ENCODE data around the gene TBC1D8. TPM values are rescaled to one million over a fixed set of nuclear protein-coding genes. Genes with fewer than 3 reads are reported as not detected.

TBC1D8 gene
- total and polyA plus RNA-seq, 2 donors (not counting 1 experiment from before 2014, with no cell fraction given) = 1.7 to 15.7 TPM

DNA sequence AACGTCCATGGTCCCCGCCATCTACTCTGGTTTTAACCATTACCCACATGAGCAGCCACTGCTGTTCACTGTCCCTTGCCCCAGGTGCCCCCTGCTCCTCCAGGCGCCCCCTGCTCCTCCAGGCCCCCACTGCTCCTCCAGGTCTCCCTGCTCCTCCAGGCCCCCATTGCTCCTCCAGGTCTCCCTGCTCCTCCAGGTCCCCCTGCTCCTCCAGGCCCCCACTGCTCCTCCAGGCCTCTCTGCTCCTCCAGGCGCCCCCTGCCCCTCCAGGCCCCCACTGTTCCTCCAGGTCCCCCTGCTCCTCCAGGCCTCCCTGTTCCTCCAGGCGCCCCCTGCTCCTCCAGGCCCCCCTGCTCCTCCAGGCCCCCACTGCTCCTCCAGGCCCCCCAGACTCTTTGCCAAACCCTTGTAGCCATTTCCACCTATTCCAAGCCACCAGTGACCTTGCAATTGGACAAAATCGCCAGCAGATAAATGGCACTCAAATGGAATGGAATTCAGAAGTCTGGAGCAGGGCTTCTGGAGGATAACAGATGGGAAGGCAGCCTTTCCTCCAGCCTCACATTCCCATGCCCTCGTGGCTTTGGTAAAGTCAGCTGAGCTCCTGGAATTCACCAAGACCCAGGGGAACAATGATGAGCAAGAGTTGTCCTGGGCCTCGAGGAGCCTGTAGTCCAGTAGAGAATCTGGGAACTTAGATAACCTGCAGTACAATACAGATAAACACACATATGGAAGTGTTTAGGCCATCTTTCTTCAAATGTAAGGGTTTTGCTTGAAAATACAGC, 162.4 kb downstream of the TBC1D8 start:
- intact Hi-C loops (cut with micrococcal nuclease) = no loop called here
- peaks cover 10% of the 10 kb centered on the region for H3K27me3 Mint-ChIP-seq

More for the DNA sequence above, 162.4 kb downstream of the TBC1D8 start:
- WGBS (ENCODE audit: insufficient coverage) = 90% methylated on average over 5 of the region's 8 CpGs
- ATAC-seq (ENCODE audit: low read depth) (no peak), DNase-seq (no peak)
- CTCF ChIA-PET = interaction anchor here (1.5 to 5.9 kb wide), 3 partner anchors 12 to 726 kb away, joined by 3 to 88 read pairs (median 9); no protein-coding TSS in a partner anchor
- no peak for TF ChIP-seq CTCF (IDR thresholded peaks at IDR 0.05)
- TF ChIP-seq EZH2 (IDR thresholded peaks at IDR 0.05; ENCODE audit: borderline replicate concordance, insufficient read depth, low read depth, low read length, poor library complexity, severe bottlenecking) = no peak
- no peak overlapping the region for H3K9ac ChIP-seq (ENCODE audit: low read length)
- H2AFZ ChIP-seq (ENCODE audit: insufficient read depth, low read depth, low read length, poor library complexity, severe bottlenecking) = no peak overlapping the region
- Mint-ChIP-seq H3K27ac (no peak overlapping the region), H3K4me3 (no peak overlapping the region), H3K9me3 (ENCODE audit: insufficient read depth) (no peaks in the 10 kb centered on the region), H3K4me1 (peaks cover 5% of the 10 kb centered on the region)
- no peak overlapping the region for H3K27ac ChIP-seq (ENCODE audit: low read length in 2 of 2)
- H3K79me2 ChIP-seq (ENCODE audit: control insufficient read depth, insufficient read depth, low read length) = no peaks in the 10 kb centered on the region
- peaks cover 0 to 11% of the 10 kb centered on the region in 2 donors for H3K4me1 ChIP-seq (ENCODE audit: control insufficient read depth in 2 of 2, insufficient read depth in 2 of 2, low read length in 2 of 2)
- peaks cover 0 to 4% (median 2%) of the 10 kb centered on the region in 4 experiments for H3K27me3 ChIP-seq (replicated peaks in 1 of 4; ENCODE audit: control extremely low read depth in 1 of 4, control insufficient read depth in 3 of 4, insufficient read depth in 4 of 4, low read length in 3 of 4)
- POLR2A ChIA-PET = no interaction called here
- H3K4me2 ChIP-seq (replicated peaks; ENCODE audit: low read depth, low read length, poor library complexity, severe bottlenecking) = no peak overlapping the region
- no peak overlapping the region for H3K4me3 ChIP-seq (ENCODE audit: control extremely low read depth in 1 of 5, extremely low read depth in 1 of 5, insufficient read depth in 1 of 5, low read depth in 2 of 5, low read length in 4 of 5)
- H4K20me1 ChIP-seq (ENCODE audit: control insufficient read depth, insufficient read depth, low read length, poor library complexity, severe bottlenecking) = no peaks in the 10 kb centered on the region
- H3K36me3 ChIP-seq (replicated peaks in 1 of 2; ENCODE audit: control extremely low read depth in 1 of 2, control insufficient read depth in 1 of 2, extremely low read depth in 1 of 2, insufficient read depth in 2 of 2, low read length in 1 of 2) = no peaks in the 10 kb centered on the region
- peaks cover 0 to 8% (median 0%) of the 10 kb centered on the region in 3 donors for H3K9me3 ChIP-seq (ENCODE audit: control extremely low read depth in 1 of 3, control insufficient read depth in 2 of 3, insufficient read depth in 1 of 3, low read length in 2 of 3)

Data from B cell (primary cell).